Transverse colon (tissue), 4 donors: Measurements from ENCODE around the gene FBRS. TPM values are rescaled to one million over a fixed set of nuclear protein-coding genes. Genes with fewer than 3 reads are reported as not detected.
A peak's percentile ranks its signal among the peaks of the same experiment; 100 is the strongest.

Experiments
- DNase-seq: peaks from one replicate; pipeline ENCODE4 v3.0.0-alpha.2; 2019
- H3K27ac ChIP-seq, 4 donors: fragments of 200-600 bp; sonication (generic); 2 replicates each; pipeline ENCODE4 v1.5.1; 2016 to 2018; ENCODE audit warnings: inconsistent platforms in 4 of 4
- H3K27me3 ChIP-seq: fragments of 200-600 bp; sonication (generic); 2 replicates; pipeline ENCODE4 v1.5.1; 2017; ENCODE audit warnings: inconsistent platforms
- H3K36me3 ChIP-seq, 4 donors: fragments of 200-600 bp; sonication (generic); 2 replicates each; pipeline ENCODE4 v1.5.1; 2017 to 2019; ENCODE audit warnings: inconsistent platforms in 4 of 4
- H3K4me1 ChIP-seq, 4 donors: fragments of 200-600 bp; sonication (generic); 2 replicates each; pipeline ENCODE4 v1.5.1; 2017 to 2020; ENCODE audit warnings: inconsistent platforms in 4 of 4
- H3K4me3 ChIP-seq, 4 donors: fragments of 200-600 bp; sonication (generic); 1 replicate in 1 of 4; 2 replicates in 3 of 4; pipeline versions ENCODE4 v1.5.1 to v1.6.1; 2017 to 2019; ENCODE audit warnings: inconsistent platforms in 4 of 4
- H3K9me3 ChIP-seq, 2 donors: fragments of 200-600 bp; sonication (generic); 2 replicates each; pipeline ENCODE4 v1.5.1; 2017 to 2019; ENCODE audit warnings: inconsistent platforms in 2 of 2
- EP300 ChIP-seq: sonication (generic); formaldehyde crosslinking; IDR thresholded peaks from one replicate; pipeline ENCODE4 v1.6.1; 2017; ENCODE audit warnings: antibody characterized with exemption, low read depth
- POLR2A ChIP-seq: fragments of 450-650 bp; IDR thresholded peaks from one replicate; pipeline ENCODE4 v1.6.1; 2016; ENCODE audit warnings: antibody characterized with exemption, mild to moderate bottlenecking, moderate library complexity
- POLR2AphosphoS5 ChIP-seq, 3 donors: sonication (generic); formaldehyde crosslinking; IDR thresholded peaks; one replicate each; pipeline ENCODE4 v1.6.1; 2016; ENCODE audit warnings: antibody characterized with exemption in 3 of 3
- WGBS, 2 donors: methylation state at CpG; one replicate each; pipeline ENCODE4 v1.1.5; 2018; ENCODE audit warnings: low coverage in 1 of 2; 5-methylcytosine and 5-hydroxymethylcytosine counted together
- in situ Hi-C, 4 donors: fragments of 200-750 bp; cut with MboI; loops; one replicate each; pipeline versions ENCODE4 v1.15.0 to v1.15.1; 2017; ENCODE audit warnings: low sequenced_read_pairs in 3 of 4, low pct_ligation_motif_present in 1 of 4, low pct_unique_long_range_greater_than_20kb in 1 of 4
- intact Hi-C: fragments of 100-400 bp; cut with DNase I; formaldehyde crosslinking; loops from one replicate; pipeline ENCODE4 v1.15.1; 2023; ENCODE audit warnings: low total_unique reads
- total RNA-seq, 4 donors: library from RNA; depleted of rRNA; stranded (reverse); fragments of >200 nt; gene quantifications; one replicate each; pipeline ENCODE4 v1.1.0, GENCODE V29; 2016
- TF ChIP-seq, protein P1 (sequence below), 5 experiments: fragments of 200-600 bp in 3 of 5; fragments of 450-650 bp in 2 of 5; sonication (generic) in 3 of 5; IDR thresholded peaks; 1 replicate in 2 of 5; 2 replicates in 3 of 5; pipeline ENCODE4 v1.5.1; 2016 to 2017; ENCODE audit warnings: antibody characterized with exemption in 5 of 5, inconsistent platforms in 3 of 5, mild to moderate bottlenecking in 2 of 5, moderate library complexity in 1 of 5

The FBRS gene
- total RNA-seq, 4 donors from 2014 or later, result 54.6 to 114 (median 73.1) TPM

DNA sequence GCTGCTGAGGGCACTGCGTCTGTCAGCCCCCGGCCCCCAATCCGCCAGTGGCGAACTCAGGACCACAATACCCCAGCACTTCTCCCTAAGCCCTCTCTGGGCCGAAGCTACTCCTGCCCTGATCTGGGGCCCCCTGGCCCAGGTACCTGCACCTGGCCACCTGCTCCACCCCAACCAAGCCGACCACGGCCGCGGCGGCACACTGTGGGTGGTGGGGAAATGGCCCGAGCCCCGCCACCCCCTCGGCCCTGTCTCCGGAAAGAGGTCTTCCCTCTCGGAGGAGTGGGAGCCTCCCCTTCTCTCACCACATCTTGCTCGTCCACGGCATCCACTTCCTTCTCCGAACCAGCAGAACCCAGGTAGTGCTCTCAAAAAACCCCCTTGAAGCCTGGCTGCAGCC is 3.4 kb upstream of the FBRS start:
- WGBS, 2 donors, result 92% methylated on average over 18 of the region's 18 CpGs; no CpG with 5 or more reads in 1 of the 2 donors
- in situ Hi-C loops, result no loop called here
- no peak overlapping the region for H3K27ac ChIP-seq

DNA sequence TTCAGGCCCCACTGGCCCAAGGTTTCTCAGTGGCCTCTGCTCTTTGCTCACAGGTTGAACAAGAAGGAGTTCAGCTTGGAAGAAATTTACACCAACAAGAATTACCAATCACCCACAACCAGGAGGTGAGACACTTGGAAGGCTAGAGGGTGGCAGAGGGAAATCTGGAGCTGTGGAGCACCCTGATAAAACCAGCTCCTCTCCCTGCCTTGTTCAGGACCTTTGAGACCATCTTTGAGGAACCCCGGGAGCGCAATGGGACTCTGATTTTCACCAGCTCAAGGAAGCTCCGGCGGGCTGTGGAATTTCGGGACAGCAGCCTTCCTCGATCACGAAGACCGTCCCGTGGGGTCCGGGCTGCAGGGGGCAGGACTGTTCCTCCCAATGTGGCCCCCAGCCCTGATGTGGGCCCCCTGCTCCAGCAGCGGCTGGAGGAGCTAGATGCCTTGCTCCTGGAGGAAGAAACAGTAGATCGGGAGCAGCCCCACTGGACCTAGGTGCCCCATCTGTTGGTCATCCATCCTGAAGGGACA is 2.4 kb upstream of the FBRS start:
- in situ Hi-C loops, result no loop called here
- no peak overlapping the region for H3K4me3 ChIP-seq
- H3K9me3 ChIP-seq, result no peaks in the 10 kb centered on the region
- H3K4me1 ChIP-seq, result peaks cover 18 to 45% (median 36%) of the 10 kb centered on the region in 4 donors
- 97% methylated on average over 12 of the region's 12 CpGs; no CpG with 5 or more reads in 1 of the 2 donors for WGBS, 2 donors
- H3K27me3 ChIP-seq, result no peaks in the 10 kb centered on the region
- H3K27ac ChIP-seq, result no peak overlapping the region
- TF ChIP-seq POLR2AphosphoS5 (IDR thresholded peaks at IDR 0.05) (no peak), POLR2A (no peak), EP300 (no peak)
- TF ChIP-seq, protein P1, sequence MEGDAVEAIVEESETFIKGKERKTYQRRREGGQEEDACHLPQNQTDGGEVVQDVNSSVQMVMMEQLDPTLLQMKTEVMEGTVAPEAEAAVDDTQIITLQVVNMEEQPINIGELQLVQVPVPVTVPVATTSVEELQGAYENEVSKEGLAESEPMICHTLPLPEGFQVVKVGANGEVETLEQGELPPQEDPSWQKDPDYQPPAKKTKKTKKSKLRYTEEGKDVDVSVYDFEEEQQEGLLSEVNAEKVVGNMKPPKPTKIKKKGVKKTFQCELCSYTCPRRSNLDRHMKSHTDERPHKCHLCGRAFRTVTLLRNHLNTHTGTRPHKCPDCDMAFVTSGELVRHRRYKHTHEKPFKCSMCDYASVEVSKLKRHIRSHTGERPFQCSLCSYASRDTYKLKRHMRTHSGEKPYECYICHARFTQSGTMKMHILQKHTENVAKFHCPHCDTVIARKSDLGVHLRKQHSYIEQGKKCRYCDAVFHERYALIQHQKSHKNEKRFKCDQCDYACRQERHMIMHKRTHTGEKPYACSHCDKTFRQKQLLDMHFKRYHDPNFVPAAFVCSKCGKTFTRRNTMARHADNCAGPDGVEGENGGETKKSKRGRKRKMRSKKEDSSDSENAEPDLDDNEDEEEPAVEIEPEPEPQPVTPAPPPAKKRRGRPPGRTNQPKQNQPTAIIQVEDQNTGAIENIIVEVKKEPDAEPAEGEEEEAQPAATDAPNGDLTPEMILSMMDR (IDR thresholded peaks at IDR 0.05), result no peak
- peaks cover 0 to 33% (median 8%) of the 10 kb centered on the region in 4 donors for H3K36me3 ChIP-seq
- no peak for DNase-seq
- intact Hi-C loops, result no loop called here

More for the DNA sequence above, 3.4 kb upstream of the FBRS start:
- no peak overlapping the region for H3K4me3 ChIP-seq
- peaks cover 11 to 38% (median 29%) of the 10 kb centered on the region in 4 donors for H3K4me1 ChIP-seq
- intact Hi-C loops, result no loop called here
- DNase-seq, result no peak
- no peak for TF ChIP-seq POLR2A
- TF ChIP-seq POLR2AphosphoS5 (IDR thresholded peaks at IDR 0.05), result no peak
- no peak for TF ChIP-seq EP300
- TF ChIP-seq, protein P1 (IDR thresholded peaks at IDR 0.05), result no peak
- H3K27me3 ChIP-seq, result no peaks in the 10 kb centered on the region
- H3K36me3 ChIP-seq, result peaks cover 0 to 33% (median 8%) of the 10 kb centered on the region in 4 donors
- H3K9me3 ChIP-seq, result no peaks in the 10 kb centered on the region

DNA sequence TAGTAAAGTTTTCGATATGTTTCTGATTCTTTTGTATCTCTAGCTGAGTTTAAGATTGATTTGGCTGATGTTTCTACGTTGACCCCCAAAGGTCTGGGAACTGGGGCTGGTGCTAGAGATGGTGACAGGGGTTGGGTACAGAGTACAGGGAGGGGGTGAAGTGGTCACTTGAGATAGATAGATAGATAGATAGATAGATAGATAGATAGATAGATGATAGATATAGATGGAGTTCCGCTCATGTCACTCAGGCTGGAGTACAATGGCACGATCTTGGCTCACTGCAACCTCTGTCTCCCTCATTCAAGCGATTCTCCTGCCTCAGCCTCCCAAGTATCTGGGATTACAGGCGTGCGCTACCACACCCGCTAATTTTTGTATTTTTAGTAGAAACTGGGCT is 1.8 kb upstream of the FBRS start:
- intact Hi-C loops, result no loop called here
- in situ Hi-C loops, result no loop called here
- Histone ChIP-seq H3K27ac (peak overlapping the region; percentile 90 to 100 (median 97)), H3K9me3 (no peaks in the 10 kb centered on the region), H3K4me1 (peaks cover 23 to 50% (median 41%) of the 10 kb centered on the region in 4 donors), H3K27me3 (no peaks in the 10 kb centered on the region), H3K4me3 (no peak overlapping the region), H3K36me3 (peaks cover 0 to 33% (median 8%) of the 10 kb centered on the region in 4 donors)
- no peak for DNase-seq
- TF ChIP-seq POLR2A (no peak), EP300 (no peak), POLR2AphosphoS5 (IDR thresholded peaks at IDR 0.05) (no peak)
- TF ChIP-seq, protein P1 (IDR thresholded peaks at IDR 0.05), result no peak
- WGBS, 2 donors, result 96 to 97% methylated on average over 8 of the region's 8 CpGs

DNA sequence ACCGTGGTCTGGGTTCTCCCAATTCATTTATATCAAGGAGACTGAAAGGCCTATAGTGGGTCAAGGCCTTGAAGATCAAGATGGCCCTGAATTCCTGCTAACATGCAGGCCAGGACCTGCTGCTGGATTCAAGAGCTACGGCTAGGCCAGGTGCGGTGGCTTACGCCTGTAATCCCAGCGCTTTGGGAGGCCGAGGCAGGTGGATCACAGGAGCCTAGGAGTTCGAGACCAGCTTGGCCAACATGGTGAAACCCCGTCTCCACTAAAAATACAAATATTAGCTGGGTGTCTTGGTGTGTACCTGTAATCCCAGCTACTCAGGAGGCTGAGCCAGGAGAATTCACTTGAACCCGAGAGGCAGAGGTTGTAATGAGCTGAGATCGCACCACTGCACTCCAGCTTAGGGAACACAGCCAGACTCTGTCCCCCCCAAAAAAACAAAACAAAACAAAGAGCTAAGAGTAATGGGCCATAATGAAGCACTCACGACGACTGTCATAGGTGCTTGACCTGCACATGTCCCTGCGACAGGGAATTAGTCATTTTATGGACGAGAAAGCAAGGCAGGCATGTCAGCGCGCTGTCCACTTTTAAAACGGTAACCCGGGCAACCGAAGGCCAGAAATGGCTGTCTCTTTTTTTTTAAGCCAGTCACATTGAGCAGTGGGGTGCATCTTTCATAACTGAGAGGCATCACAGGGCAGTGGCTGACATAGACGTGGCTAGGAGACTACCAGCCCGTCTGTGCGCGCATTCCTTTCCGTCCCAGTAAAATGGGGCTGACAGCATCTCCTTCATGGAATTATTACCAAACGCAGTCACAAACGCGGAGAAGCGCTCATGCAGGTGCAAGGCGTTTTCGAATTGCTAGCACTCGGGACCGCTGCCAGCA is 1.0 kb upstream of the FBRS start:
- TF ChIP-seq POLR2AphosphoS5 (IDR thresholded peaks at IDR 0.05) (peak in 1 of 3 donors; percentile 41), EP300 (no peak), POLR2A (no peak)
- TF ChIP-seq, protein P1 (IDR thresholded peaks at IDR 0.05), result no peak
- Histone ChIP-seq H3K36me3 (peaks cover 0 to 38% (median 10%) of the 10 kb centered on the region in 4 donors), H3K27me3 (no peaks in the 10 kb centered on the region), H3K4me3 (peak overlapping the region; percentile 26 to 94 (median 47)), H3K4me1 (peaks cover 29 to 51% (median 43%) of the 10 kb centered on the region in 4 donors), H3K27ac (peak overlapping the region; percentile 90 to 100 (median 97)), H3K9me3 (no peaks in the 10 kb centered on the region)
- peak; percentile 37 for DNase-seq
- WGBS, 2 donors, result 23 to 32% methylated on average over 7 to 30 of the region's 32 CpGs
- in situ Hi-C loops, result no loop called here
- intact Hi-C loops, result no loop called here
